PC-3 (cell line): ENCODE data around the gene HHIP.

Experiments used
- CTCF ChIP-seq: fragments of 300-600 bp; sonication (generic); conservative IDR thresholded peaks from 2 replicates; pipeline ENCODE4 v1.5.1; 2017; ENCODE audit warnings: antibody characterized with exemption, low read depth, mild to moderate bottlenecking, low read length
- EZH2phosphoT487 ChIP-seq: fragments of 300-600 bp; sonication (generic); IDR thresholded peaks from 2 replicates; pipeline ENCODE4 v1.6.1; 2018; ENCODE audit warnings: mild to moderate bottlenecking, antibody characterized with exemption, low read length, borderline replicate concordance

GRCh38 chr4:144683516-144683915 lies 37.6 kb downstream of the HHIP start:
- no peak for TF ChIP-seq CTCF
- TF ChIP-seq EZH2phosphoT487, result no peak
